Heart left ventricle (tissue), 13 donors: ENCODE results near the gene ANK2.

ENCODE experiments used
- POLR2A ChIP-seq, 2 donors: fragments of 450-650 bp; IDR thresholded peaks; one replicate each; pipeline ENCODE4 v1.6.1; 2017; ENCODE audit warnings: antibody characterized with exemption in 2 of 2, mild to moderate bottlenecking in 2 of 2, moderate library complexity in 2 of 2
- TF ChIP-seq, protein P1 (sequence below), 12 donors: fragments of 200-600 bp; sonication (generic) in 4 of 12; IDR thresholded peaks; one replicate each; pipeline versions ENCODE4 v1.5.0 to v1.8.0; 2018 to 2022; ENCODE audit warnings: antibody characterized with exemption in 12 of 12, mild to moderate bottlenecking in 5 of 12
- donor health status: ischemic (EF 13 %, LVEDD 7.1; RV severe dilation, severe dysfunction).
- donor health status: DM: no; HTN: yes; CAD: no.
- donor health status: DM: no; HTN: no; CAD: no.
- donor health status: ischemic (EF 25% LVEDD 6.9; RV normal size, moderate dysfunction).
- donor health status: ischemic (EF 25% LVEDD 5.7; RV mildly dilated, moderate dysfunction).
- donor health status: ischemic (EF 35%, LVEDD 5.7; RV mildly dilated, moderate dysfunction).
- donor health status: nonischemic (EF 11% LVEDD 7.7; RV severe dilation, severe dysfunction).
- donor health status: DM: yes; HTN: yes; CAD: no.
- donor health status: PGD.
- donor health status: ischemic (EF 29% LVEDD 5.4; RV normal size, mild dysfunction).
- donor health status: nonischemic (EF 23%, LVEDD 6.1; RV moderate dilation, normal function).

DNA sequence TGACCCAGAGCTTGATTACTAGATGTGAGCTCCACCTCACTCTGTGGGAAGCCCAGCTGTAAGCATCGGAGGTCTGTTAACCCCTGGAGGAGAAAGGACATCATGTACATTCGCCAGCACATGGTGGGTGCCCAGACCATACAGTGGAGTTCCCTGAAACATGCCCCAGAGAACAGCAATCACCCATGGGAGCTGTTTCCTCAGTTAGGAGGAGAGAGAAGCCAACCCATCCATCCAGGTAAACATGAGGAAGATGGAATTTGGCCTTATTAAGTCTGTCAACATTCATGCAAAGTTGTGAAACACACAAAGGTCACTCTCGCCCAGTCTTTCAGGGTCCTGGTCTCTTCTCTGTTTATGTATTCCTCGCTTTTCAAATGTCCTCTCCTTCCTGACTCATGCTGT, 354.7 kb downstream of the ANK2 start:
- TF ChIP-seq, protein P1, sequence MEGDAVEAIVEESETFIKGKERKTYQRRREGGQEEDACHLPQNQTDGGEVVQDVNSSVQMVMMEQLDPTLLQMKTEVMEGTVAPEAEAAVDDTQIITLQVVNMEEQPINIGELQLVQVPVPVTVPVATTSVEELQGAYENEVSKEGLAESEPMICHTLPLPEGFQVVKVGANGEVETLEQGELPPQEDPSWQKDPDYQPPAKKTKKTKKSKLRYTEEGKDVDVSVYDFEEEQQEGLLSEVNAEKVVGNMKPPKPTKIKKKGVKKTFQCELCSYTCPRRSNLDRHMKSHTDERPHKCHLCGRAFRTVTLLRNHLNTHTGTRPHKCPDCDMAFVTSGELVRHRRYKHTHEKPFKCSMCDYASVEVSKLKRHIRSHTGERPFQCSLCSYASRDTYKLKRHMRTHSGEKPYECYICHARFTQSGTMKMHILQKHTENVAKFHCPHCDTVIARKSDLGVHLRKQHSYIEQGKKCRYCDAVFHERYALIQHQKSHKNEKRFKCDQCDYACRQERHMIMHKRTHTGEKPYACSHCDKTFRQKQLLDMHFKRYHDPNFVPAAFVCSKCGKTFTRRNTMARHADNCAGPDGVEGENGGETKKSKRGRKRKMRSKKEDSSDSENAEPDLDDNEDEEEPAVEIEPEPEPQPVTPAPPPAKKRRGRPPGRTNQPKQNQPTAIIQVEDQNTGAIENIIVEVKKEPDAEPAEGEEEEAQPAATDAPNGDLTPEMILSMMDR (IDR thresholded peaks at IDR 0.05), result no peak
- TF ChIP-seq POLR2A (IDR thresholded peaks at IDR 0.05), result no peak
